HEK293T (cell line): ENCODE measurements around the gene NIP7.

Source experiments
- CTCF ChIA-PET: fragments of 350-600 bp; formaldehyde crosslinking; extraction: SDS; loops from one replicate; lab custom pipeline; 2021; ENCODE audit warnings: antibody characterized with exemption, inconsistent platforms; lab: Yijun Ruan, JAX
- POLR2A ChIA-PET: fragments of 350-600 bp; formaldehyde crosslinking; extraction: SDS; loops from one replicate; lab custom pipeline; 2020; ENCODE audit warnings: antibody characterized with exemption, inconsistent platforms; lab: Yijun Ruan, JAX
- DNase-seq: peaks from one replicate; pipeline ENCODE4 v3.0.0; 2012; ENCODE audit warnings: mixed read lengths; ENCODE audit errors: extremely low spot score
- ARNT ChIP-seq: fragments of 450-650 bp; IDR thresholded peaks from 2 replicates; pipeline ENCODE4 v1.6.1; 2017; ENCODE audit warnings: mild to moderate bottlenecking
- BHLHE40 ChIP-seq: fragments of 450-650 bp; IDR thresholded peaks from 2 replicates; pipeline ENCODE4 v1.6.1; 2016; ENCODE audit warnings: mild to moderate bottlenecking, moderate library complexity, borderline replicate concordance
- CTBP1 ChIP-seq: fragments of 450-650 bp; IDR thresholded peaks from 2 replicates; pipeline ENCODE4 v1.6.1; 2016; ENCODE audit warnings: borderline replicate concordance
- ELF4 ChIP-seq: fragments of 450-650 bp; IDR thresholded peaks from 2 replicates; pipeline ENCODE4 v1.6.1; 2017; ENCODE audit warnings: antibody characterized with exemption
- FOXA1 ChIP-seq: fragments of 450-650 bp; IDR thresholded peaks from 2 replicates; pipeline ENCODE4 v1.6.1; 2016; ENCODE audit warnings: mild to moderate bottlenecking
- FOXK2 ChIP-seq: fragments of 450-650 bp; IDR thresholded peaks from 2 replicates; pipeline ENCODE4 v1.6.1; 2016; ENCODE audit warnings: mild to moderate bottlenecking
- FOXM1 ChIP-seq: fragments of 450-650 bp; IDR thresholded peaks from 2 replicates; pipeline ENCODE4 v1.6.1; 2017; ENCODE audit warnings: mild to moderate bottlenecking, borderline replicate concordance
- HDGF ChIP-seq: fragments of 450-650 bp; IDR thresholded peaks from 2 replicates; pipeline ENCODE4 v1.6.1; 2017; ENCODE audit warnings: antibody characterized with exemption, borderline replicate concordance
- L3MBTL2 ChIP-seq: fragments of 450-650 bp; conservative IDR thresholded peaks from 2 replicates; pipeline ENCODE4 v1.6.1; 2016; ENCODE audit warnings: mild to moderate bottlenecking
- LEF1 ChIP-seq: fragments of 450-650 bp; IDR thresholded peaks from 2 replicates; pipeline ENCODE4 v1.6.1; 2017; ENCODE audit warnings: mild to moderate bottlenecking, borderline replicate concordance
- NFRKB ChIP-seq: fragments of 450-650 bp; IDR thresholded peaks from 2 replicates; pipeline ENCODE4 v1.6.1; 2016; ENCODE audit warnings: mild to moderate bottlenecking, moderate library complexity
- PKNOX1 ChIP-seq: fragments of 450-650 bp; IDR thresholded peaks from 2 replicates; pipeline ENCODE4 v1.6.1; 2016
- SP1 ChIP-seq: fragments of 450-650 bp; IDR thresholded peaks from 2 replicates; pipeline ENCODE4 v1.6.1; 2017
- SUZ12 ChIP-seq: fragments of 450-650 bp; IDR thresholded peaks from 2 replicates; pipeline ENCODE4 v1.6.1; 2016; ENCODE audit warnings: mild to moderate bottlenecking
- TARDBP ChIP-seq: fragments of 450-650 bp; IDR thresholded peaks from 2 replicates; pipeline ENCODE4 v1.6.1; 2016
- ZNF384 ChIP-seq: fragments of 450-650 bp; IDR thresholded peaks from 2 replicates; pipeline ENCODE4 v1.6.1; 2016

NIP7 gene

GRCh38 chr16:69320740-69321073 is 18.9 kb upstream of the NIP7 start:
- TF ChIP-seq SUZ12, result no peak
- TF ChIP-seq LEF1, result no peak
- no peak for TF ChIP-seq BHLHE40
- TF ChIP-seq CTBP1, result no peak
- TF ChIP-seq NFRKB, result no peak
- TF ChIP-seq ZNF384, result no peak
- TF ChIP-seq SP1, result no peak
- TF ChIP-seq ARNT, result no peak
- no peak for TF ChIP-seq HDGF
- no peak for TF ChIP-seq TARDBP
- no peak for TF ChIP-seq ELF4
- TF ChIP-seq L3MBTL2, result no peak
- no peak for TF ChIP-seq FOXM1
- no peak for TF ChIP-seq FOXK2
- TF ChIP-seq FOXA1, result no peak
- TF ChIP-seq PKNOX1, result no peak
- no peak for DNase-seq
- POLR2A ChIA-PET, result interaction anchor here (1.1 kb wide), 1 partner anchor 9 kb away, joined by 3 read pairs; no protein-coding TSS in a partner anchor
- CTCF ChIA-PET, result no interaction called here

DNA sequence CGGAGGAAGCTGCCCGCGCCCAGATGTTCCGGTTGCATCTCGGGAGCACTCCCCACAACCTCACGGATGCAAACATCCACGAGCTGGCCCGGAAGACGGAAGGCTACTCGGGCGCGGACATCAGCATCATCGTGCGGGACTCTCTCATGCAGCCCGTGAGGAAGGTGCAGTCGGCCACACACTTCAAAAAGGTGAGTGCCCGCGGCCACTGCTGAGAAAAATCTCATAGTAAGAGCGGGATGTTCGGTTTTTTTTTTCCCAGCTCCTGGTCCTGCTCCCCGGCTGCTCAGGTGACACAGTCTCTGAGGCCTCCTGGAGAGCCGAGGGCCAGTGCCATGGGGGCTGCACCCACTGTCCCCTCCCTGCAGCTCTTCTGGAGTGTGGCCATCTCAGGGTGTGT is 18.5 kb upstream of the NIP7 start:
- ChIA-PET POLR2A (no interaction called here), CTCF (no interaction called here)
- no peak for DNase-seq
- no peak for TF ChIP-seq LEF1
- no peak for TF ChIP-seq ARNT
- TF ChIP-seq ZNF384, result no peak
- TF ChIP-seq NFRKB, result no peak
- TF ChIP-seq FOXK2, result no peak
- TF ChIP-seq ELF4, result no peak
- no peak for TF ChIP-seq PKNOX1
- TF ChIP-seq SUZ12, result no peak
- TF ChIP-seq SP1, result no peak
- TF ChIP-seq FOXM1, result no peak
- no peak for TF ChIP-seq FOXA1
- TF ChIP-seq HDGF, result no peak
- no peak for TF ChIP-seq TARDBP
- TF ChIP-seq CTBP1, result no peak
- TF ChIP-seq BHLHE40, result no peak

GRCh38 chr16:69322343-69322742 is 17.2 kb upstream of the NIP7 start:
- DNase-seq, result no peak
- no peak for TF ChIP-seq BHLHE40
- no peak for TF ChIP-seq FOXK2
- no peak for TF ChIP-seq TARDBP
- TF ChIP-seq LEF1, result no peak
- no peak for TF ChIP-seq FOXM1
- no peak for TF ChIP-seq ELF4
- ChIA-PET POLR2A (no interaction called here), CTCF (no interaction called here)

GRCh38 chr16:69323415-69323814 is 16.2 kb upstream of the NIP7 start:
- ChIA-PET CTCF (no interaction called here), POLR2A (interaction anchor here (1.0 kb wide), 1 partner anchor 11 kb away, joined by 5 read pairs; no protein-coding TSS in a partner anchor)
- no peak for DNase-seq
- TF ChIP-seq SUZ12, result no peak
- no peak for TF ChIP-seq LEF1
- no peak for TF ChIP-seq NFRKB
- TF ChIP-seq FOXA1, result no peak
- no peak for TF ChIP-seq ELF4
- TF ChIP-seq TARDBP, result no peak
- TF ChIP-seq FOXK2, result no peak
- no peak for TF ChIP-seq HDGF
- TF ChIP-seq PKNOX1, result no peak
- TF ChIP-seq ARNT, result no peak
- no peak for TF ChIP-seq SP1
- no peak for TF ChIP-seq FOXM1
- no peak for TF ChIP-seq ZNF384
- TF ChIP-seq CTBP1, result no peak
- TF ChIP-seq BHLHE40, result no peak
- TF ChIP-seq L3MBTL2, result no peak

- CTCF ChIA-PET, result no interaction called here
- no peak for DNase-seq
- POLR2A ChIA-PET, result interaction anchor here (1.0 kb wide), 1 partner anchor 12 kb away, joined by 5 read pairs; no protein-coding TSS in a partner anchor
- no peak for TF ChIP-seq PKNOX1
- no peak for TF ChIP-seq FOXK2
- no peak for TF ChIP-seq L3MBTL2
- no peak for TF ChIP-seq ZNF384
- no peak for TF ChIP-seq BHLHE40
- TF ChIP-seq NFRKB, result no peak
- no peak for TF ChIP-seq FOXM1
- no peak for TF ChIP-seq CTBP1
Observed at GRCh38 chr16:69324013-69324531, 15.5 kb upstream of the NIP7 start.
